T47D (cell line): ENCODE measurements around the gene TBRG4.

Source experiments
- DNase-seq, 2 experiments: peaks; one replicate each; pipeline versions ENCODE4 v3.0.0 to v3.0.0-alpha.2; 2011 to 2012; ENCODE audit warnings: low read depth in 1 of 2, low spot score in 1 of 2
- JUND ChIP-seq: IDR thresholded peaks from 2 replicates; pipeline ENCODE4 v1.6.1; 2012; ENCODE audit warnings: low read depth
- in situ Hi-C: cut with HindIII; loops from 2 replicates; pipeline ENCODE4 v1.10.0; 2016; ENCODE audit warnings: low sequenced_read_pairs, low pct_unique_long_range_greater_than_20kb

TBRG4 gene

DNA sequence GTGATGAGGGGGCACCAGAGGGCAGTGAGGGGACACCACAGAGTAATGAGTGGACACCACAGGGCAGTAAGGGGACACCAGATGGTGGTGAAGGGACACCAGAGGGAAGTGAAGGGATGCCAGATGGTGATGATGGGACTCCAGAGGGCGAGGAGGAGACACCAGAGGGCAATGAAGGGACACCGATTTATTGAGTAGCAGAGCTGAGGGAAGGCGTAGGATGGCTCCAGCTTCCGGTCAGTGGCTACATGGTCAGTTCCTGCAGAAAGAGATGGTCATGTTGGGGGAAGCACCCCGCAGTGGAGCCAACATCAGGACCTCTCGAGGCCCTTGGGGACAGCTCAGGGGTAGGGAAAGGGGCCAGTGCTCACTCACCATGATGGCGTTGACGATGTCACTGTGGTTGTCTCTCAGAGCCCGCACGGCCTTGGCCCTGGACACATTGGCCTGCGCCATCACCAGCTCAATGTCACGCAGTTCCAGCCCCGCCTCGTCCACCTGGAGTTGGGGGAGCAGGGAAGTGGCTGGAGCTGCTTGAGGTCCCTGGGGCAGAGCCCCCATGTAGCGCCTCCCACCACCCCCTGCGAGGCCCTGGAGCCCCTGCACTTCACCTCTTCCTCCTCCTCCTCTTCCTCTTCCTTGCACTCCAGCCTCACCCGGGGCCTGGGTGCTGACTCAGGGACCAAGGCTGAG is 31.1 kb downstream of the TBRG4 start:
- no peak for DNase-seq
- in situ Hi-C loops, result no loop called here
- no peak for TF ChIP-seq JUND

DNA sequence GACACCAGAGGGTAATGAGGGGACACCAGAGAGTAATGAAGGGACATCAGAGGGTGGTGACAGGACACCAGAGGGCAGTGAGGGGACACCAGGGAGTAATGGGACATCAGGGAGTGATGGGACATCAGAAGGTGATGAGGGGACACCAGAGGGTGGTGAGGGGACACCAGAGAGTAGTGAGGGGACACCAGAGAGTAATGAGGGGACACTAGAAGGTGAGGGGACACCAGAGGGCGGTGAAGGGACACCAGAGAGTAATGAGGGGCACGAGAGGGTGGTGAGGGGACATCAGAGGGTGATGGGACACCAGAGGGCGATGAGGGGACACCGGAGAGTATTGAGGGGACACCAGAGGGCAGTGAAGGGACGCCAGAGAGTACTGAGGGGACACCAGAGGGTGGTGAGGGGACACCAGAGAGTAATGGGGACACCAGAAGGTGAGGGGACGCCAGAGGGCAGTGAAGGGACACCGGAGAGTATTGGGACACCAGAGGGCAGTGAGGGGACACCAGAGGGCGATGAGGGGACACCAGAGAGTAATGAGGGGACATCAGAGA is 33.3 kb downstream of the TBRG4 start:
- DNase-seq, result no peak
- TF ChIP-seq JUND, result no peak
- in situ Hi-C loops, result no loop called here

DNA sequence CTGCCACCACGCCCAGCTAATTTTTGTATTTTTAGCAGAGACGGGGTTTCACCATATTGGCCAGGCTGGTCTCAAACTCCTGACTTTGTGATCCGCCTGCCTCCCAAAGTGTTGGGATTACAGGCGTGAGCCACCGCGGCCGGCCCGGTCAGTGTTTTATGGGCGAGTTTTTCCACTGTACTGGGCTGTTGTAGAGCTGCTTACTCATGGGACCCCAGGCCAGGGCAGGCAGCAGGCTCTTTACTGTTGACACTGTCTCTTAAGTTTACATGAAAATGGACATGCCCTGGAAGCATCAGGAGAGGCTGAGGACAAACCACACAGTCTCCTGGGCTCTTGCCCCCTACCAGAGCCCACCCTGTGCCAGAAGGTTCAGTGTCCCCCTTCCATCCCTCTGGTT is 33.9 kb downstream of the TBRG4 start:
- TF ChIP-seq JUND, result no peak
- in situ Hi-C loops, result no loop called here
- no peak for DNase-seq

DNA sequence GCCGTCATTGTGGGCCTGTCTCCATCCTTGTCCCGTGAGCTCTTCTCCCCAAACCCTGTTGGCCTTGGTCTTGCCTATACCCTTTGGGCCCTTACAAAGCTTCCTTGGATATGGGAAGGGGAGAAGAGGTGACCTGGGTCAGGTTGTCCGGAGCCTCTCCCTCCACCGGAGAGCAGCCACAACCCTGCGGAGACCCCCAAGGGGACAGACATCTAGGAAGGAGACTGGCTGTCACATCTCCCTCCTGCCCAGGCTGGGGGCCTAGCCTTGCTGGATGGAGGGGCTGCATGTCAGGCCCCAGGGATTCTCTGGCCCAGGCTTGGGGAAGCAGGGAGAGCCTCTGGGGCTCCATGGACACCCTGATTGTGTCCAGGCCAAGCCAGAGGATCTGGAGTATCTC is 34.6 kb downstream of the TBRG4 start:
- DNase-seq, result no peak
- in situ Hi-C loops, result no loop called here
- no peak for TF ChIP-seq JUND

DNA sequence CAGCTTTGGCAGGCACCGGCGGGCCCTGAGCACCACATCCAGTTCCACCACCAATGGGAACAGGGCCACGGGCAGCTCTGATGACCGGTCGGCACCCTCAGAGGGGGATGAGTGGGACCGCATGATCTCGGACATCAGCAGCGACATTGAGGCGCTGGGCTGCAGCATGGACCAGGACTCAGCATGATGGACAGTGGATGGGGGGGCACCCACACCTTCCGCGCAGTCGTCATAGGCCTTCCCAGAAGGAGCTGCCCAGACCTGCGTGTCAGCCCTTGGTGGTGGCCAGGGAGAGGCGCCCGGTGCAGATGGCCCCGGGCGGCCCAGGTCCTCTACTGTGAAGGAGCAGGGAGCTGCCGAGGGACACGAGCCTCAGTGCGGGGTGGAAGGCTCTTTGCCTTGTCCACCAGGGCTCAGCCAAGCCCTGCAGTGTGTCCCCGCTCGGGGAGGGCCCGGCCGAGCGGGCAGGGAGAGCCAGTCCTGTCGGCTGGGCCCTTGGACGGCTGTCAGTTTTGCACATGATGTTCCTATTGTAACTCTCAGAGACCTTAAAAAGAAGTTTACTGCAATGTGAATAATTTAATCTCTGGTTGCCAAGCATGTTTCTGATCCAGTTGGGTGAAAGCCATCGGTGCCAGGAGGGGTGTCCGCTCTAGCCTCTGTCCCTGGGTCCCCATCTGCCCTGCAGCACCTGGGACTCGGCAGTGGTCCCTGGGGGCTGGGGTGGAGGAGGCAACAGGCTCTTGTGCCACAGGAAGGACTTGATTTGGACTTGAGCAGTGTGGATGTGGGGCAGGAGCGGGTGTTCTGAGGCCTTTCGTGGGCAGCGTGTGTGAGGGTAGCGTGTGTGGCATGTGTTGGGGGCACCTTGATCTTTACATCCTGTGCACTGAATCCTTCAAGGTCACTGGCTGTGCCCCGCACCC is 35.4 kb downstream of the TBRG4 start:
- DNase-seq, result no peak
- no peak for TF ChIP-seq JUND
- in situ Hi-C loops, result no loop called here

DNA sequence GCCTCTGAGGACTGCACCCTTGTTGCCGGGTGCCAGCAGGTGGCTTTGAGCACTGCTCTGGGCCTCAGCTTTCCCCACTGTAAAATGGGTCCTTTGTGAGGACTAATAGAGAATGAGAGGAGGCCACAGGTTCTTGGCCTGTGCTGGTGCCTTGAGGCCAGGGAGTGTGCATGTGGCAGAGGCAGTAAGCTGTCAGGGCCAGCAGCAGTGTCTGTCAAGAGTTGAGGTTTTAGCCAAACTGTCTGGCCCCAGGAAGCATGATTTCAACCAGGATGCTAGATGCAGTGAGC is 36.2 kb downstream of the TBRG4 start:
- DNase-seq, result no peak
- no peak for TF ChIP-seq JUND
- in situ Hi-C loops, result no loop called here

DNA sequence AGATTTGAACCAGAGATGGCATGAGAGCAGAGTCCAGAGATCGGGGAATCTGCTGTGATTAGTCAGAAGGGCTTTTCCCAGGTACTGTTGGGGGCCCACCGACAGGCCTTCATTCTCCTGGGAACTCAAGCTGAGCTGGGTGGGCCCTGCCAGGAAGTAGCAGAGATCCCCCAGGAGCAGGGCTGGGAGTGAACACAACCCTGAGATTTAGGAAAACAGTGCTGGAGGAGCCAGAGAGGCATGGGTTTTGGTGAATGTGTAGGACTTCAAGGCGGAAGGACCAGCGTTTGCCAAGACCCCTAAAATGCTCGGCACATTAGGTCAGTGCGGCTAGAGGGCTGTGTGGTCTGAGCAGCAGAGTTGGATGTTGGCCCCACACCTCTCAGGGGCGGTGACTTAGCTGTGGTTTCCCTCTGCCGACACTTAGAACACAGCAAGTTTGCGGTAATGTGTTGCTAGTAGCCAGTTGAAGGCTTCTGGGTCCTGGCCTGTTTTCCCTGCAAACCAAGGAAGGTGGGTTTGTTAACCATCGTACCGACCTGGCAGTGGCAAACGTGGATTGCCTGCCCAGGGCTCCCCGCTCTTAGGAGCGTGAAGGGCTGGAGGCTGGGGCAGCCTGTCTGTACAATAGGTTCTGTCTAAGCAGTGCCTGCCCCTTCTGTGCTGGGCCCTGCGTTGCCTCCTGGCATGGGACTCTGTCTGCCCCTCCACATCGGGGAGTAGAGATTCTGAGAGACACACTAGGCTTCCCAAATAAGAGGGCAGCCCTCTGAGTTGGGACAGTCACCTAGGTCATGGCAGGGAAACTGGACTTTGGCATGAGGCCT is 36.8 kb downstream of the TBRG4 start:
- in situ Hi-C loops, result no loop called here
- no peak for DNase-seq
- no peak for TF ChIP-seq JUND

DNA sequence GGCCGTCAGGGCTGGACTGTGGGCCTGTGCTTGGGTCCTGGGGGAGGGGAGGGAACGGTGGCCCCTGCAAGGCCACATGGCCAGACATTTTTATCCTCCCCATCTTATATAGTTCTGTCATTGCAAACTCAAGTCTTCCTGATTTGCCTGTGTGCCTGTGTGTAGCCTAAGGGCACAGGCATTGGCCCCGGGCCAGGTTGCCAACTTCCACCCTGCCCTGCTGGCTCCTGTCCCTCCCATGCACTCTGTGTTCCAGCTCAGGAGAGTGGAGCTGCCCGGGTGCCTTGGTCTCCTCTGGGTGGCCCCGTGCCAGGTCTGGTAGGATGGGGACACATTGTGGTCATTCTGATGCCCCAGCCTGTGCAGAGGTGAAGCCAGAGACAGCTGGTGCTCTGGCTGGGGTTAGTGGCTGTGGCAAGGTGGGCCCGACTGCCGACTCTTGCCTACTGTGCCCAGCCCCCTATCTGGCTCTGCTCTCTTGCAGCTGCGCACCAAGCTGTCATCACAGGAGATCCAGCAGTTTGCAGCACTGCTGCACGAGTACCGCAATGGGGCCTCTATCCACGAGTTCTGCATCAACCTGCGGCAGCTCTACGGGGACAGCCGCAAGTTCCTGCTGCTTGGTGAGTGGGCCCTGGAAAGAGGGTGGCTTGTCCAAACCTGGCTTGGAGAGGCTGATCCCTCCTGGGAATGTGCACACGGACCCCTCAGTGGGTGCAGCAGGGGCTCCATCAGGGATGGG is 37.5 kb downstream of the TBRG4 start:
- peak; percentile 68 to 69 for DNase-seq
- no peak for TF ChIP-seq JUND
- in situ Hi-C loops, result no loop called here

DNA sequence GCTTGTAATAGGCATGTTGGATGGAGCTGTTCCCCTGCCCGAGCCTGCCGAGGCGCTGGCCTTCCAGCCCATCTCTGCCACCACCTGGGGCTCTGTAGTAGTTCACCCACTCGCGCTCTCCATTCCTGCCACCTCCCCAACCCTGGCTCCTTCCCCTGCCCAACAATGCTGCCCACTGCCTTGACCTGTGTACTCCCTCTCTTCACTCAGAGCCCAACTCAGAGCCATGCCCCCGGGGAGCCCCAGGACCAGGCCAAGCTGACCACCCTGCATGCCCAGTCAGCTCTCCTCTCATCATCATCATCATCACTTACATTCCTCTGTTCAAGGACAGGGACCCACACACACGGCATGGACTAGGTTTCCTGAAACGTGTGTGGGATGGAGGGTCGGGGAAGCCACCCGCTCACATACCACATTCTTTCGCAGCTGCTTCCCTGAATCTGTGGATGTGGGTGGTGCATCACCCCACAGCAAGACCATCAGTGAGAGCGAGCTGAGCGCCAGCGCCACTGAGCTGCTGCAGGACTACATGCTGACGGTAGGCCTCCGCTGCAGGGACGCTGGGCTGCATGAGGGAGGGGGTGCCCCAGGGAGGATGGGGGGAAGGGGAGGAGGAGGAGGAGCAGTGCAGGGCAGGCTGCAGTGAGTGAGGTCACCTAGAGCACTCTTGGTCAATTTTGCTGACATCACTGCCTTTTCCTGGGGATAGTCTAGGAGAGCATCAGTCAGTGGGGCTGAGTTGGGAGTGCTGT is 38.3 kb downstream of the TBRG4 start:
- in situ Hi-C loops, result no loop called here
- no peak for TF ChIP-seq JUND
- no peak for DNase-seq

DNA sequence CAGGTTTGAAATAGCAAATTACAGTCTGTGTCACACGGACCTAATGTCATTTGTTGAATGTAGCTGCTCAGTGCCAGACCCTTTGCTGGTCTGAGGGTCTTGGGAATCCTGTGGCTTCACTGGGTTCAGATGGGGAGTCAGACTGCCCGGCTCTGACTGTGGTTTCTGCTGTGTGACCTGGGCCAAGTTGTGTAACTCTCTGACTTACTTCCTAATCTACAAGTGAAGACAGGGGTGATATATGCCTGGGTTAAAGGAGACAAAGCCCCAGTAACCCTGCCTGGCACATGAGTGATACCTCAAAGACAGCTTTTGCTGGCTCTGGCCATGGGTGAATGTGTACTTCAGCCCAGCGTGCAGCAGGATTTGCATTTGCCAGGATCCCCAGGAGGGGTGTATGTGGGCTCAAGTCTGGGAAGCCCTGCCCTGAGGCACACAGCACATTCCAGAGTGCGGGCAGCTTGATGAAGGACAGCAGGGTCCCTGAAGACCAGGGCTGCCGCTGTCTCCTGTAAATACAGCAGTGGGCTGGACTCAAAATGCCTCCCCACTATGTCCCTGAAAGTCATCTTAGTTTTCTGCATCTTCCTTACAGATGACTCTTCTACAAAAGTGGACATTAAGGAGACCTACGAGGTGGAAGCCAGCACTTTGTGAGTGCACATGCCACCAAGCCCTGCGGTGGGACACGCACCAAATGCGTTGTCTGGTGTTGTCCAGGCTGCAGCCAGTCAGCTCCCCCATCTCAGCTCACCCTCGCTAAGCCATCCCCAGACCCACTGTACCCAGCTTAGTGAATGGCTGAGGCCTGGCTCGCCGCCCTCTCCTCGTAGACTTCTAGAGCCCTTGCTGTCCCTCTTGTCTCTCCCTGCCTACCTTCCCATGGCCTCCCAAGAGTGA is 39.1 kb downstream of the TBRG4 start:
- TF ChIP-seq JUND, result no peak
- no peak for DNase-seq
- in situ Hi-C loops, result no loop called here
